HepG2 (cell line): ENCODE results near the gene DFFA. TPM values are rescaled to one million over a fixed set of nuclear protein-coding genes. Genes with fewer than 3 reads are reported as not detected.

Experiments used
- HOXD1 ChIP-seq: sonication (generic); formaldehyde crosslinking; IDR thresholded peaks from 2 replicates; pipeline ENCODE4 v1.5.0; 2020; ENCODE audit warnings: missing genetic modification reagents
- LCORL ChIP-seq, 2 experiments: fragments of 450-650 bp in 1 of 2; sonication (generic) in 1 of 2; formaldehyde crosslinking in 1 of 2; IDR thresholded peaks; 2 replicates each; pipeline versions ENCODE4 v1.5.0 to v1.6.1; 2017 to 2020; ENCODE audit warnings: antibody characterized with exemption in 1 of 2, missing genetic modification reagents in 1 of 2
- MXD3 ChIP-seq: IDR thresholded peaks from 2 replicates; pipeline ENCODE4 v1.6.1; 2016; ENCODE audit warnings: mild to moderate bottlenecking, missing biosample characterization, missing genetic modification reagents
- RNF2 ChIP-seq: fragments of 450-650 bp; conservative IDR thresholded peaks from 2 replicates; pipeline ENCODE4 v1.6.1; 2016; ENCODE audit warnings: low read depth
- ZHX2 ChIP-seq, 2 experiments: sonication (generic) in 1 of 2; formaldehyde crosslinking in 1 of 2; IDR thresholded peaks; 2 replicates each; pipeline versions ENCODE4 v1.6.1 to v1.9.0; 2014 to 2022; ENCODE audit warnings: antibody characterized with exemption in 1 of 2, borderline replicate concordance in 1 of 2, inconsistent platforms in 1 of 2, low read depth in 1 of 2, missing genetic modification reagents in 1 of 2
- ZNF430 ChIP-seq: sonication (generic); formaldehyde crosslinking; IDR thresholded peaks from 2 replicates; pipeline ENCODE4 v1.9.0; 2021; ENCODE audit warnings: mild to moderate bottlenecking, missing genetic modification reagents
- ZNF652 ChIP-seq: IDR thresholded peaks from 2 replicates; pipeline ENCODE4 v1.6.1; 2016; ENCODE audit warnings: low read depth, borderline replicate concordance
- polyA plus RNA-seq, 8 experiments: library from polyadenylated mRNA; depleted of rRNA in 3 of 8; stranded (reverse) in 7 of 8; unstranded in 1 of 8; fragments of >200 nt; fragmentation: Illumina TruSeq in 4 of 8; extraction: Trizol in 4 of 8; gene quantifications; 2 replicates each; pipeline versions ENCODE4 v1.2.1 to v1.2.3, GENCODE V29; 2011 to 2016; ENCODE audit warnings: low read depth in 4 of 8, missing spikeins in 1 of 8, mixed read lengths in 1 of 8; ENCODE audit not compliant: insufficient read depth in 1 of 8
- total RNA-seq, 5 experiments: library from RNA; depleted of rRNA; stranded (reverse); fragments of >200 nt; fragmentation: Illumina TruSeq; extraction: Trizol; gene quantifications; 2 replicates each; pipeline ENCODE4 v1.2.3, GENCODE V29; 2016; ENCODE audit warnings: low read depth in 1 of 5
- TF ChIP-seq, protein P1 (sequence below), 2 experiments: fragments of 450-650 bp in 1 of 2; sonication (generic) in 1 of 2; formaldehyde crosslinking in 1 of 2; IDR thresholded peaks; 2 replicates each; pipeline versions ENCODE4 v1.6.1 to v1.8.0; 2016 to 2022; ENCODE audit warnings: antibody characterized with exemption in 1 of 2, mild to moderate bottlenecking in 1 of 2, missing genetic modification reagents in 1 of 2

Gene DFFA
- total and polyA plus RNA-seq, 2 of the 13 experiments (the other 11 are each of a cell fraction or from before 2014, with no cell fraction given), result 16.5 to 33.9 TPM

DNA sequence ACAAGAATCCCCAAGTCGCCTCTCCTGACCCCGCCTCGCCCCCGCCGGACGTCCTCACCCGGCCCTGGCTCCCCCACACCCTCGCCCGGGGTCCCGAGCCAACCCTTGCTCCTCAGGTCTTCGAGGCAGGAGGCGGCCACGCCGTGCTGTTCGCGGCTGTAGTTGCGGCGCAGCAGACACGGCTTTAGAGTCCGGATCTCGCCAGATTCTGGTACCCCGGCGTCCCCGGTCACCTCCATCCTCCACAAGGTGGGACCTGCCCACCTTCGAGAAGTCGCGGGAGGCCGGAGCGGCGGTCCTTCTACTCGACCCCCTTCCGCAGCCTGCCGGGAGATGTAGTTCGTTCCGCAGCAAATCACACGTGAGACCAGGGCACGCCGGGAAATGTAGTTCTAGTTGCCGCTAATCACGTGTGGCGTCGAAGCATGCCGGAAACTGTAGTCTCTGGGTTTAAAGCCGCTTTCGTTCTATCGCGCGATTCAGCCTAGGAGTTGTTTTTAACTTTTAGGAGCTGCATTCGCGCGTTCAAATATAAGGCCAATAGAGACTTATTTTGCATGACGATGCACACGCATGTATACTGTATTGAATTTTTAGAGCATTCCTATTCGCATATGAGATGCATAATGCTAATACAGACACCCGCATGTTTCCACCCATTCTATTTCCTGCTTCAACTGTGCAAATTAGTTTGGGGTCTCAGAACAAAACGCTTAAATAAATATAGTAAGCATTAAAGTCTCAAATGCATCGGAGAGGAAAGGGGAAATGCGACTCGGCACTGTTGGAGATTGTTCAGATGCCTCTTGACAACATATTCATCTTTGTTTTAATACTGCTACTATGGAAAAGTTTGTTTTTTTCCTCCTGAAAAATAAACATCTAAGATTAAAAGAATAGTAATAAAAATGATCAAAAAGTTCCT lies at the start of gene DFFA (continued):
- TF ChIP-seq LCORL (IDR thresholded peaks at IDR 0.05), result no peak
- TF ChIP-seq LCORL (CRISPR knock-in tag; IDR thresholded peaks at IDR 0.05), result peak; percentile 72; the same call in 1 of the 2 replicates
- TF ChIP-seq ZNF652 (CRISPR knock-in tag), result peak; percentile 48; the same call in 1 of the 2 replicates
- TF ChIP-seq ZHX2 (IDR thresholded peaks at IDR 0.05; ENCODE audit: low read depth), result no peak
- no peak for TF ChIP-seq ZHX2 (CRISPR knock-in tag; IDR thresholded peaks at IDR 0.05; ENCODE audit: borderline replicate concordance)
- TF ChIP-seq HOXD1, result peak; percentile 62; the same call in 1 of the 2 replicates
- TF ChIP-seq, protein P1, sequence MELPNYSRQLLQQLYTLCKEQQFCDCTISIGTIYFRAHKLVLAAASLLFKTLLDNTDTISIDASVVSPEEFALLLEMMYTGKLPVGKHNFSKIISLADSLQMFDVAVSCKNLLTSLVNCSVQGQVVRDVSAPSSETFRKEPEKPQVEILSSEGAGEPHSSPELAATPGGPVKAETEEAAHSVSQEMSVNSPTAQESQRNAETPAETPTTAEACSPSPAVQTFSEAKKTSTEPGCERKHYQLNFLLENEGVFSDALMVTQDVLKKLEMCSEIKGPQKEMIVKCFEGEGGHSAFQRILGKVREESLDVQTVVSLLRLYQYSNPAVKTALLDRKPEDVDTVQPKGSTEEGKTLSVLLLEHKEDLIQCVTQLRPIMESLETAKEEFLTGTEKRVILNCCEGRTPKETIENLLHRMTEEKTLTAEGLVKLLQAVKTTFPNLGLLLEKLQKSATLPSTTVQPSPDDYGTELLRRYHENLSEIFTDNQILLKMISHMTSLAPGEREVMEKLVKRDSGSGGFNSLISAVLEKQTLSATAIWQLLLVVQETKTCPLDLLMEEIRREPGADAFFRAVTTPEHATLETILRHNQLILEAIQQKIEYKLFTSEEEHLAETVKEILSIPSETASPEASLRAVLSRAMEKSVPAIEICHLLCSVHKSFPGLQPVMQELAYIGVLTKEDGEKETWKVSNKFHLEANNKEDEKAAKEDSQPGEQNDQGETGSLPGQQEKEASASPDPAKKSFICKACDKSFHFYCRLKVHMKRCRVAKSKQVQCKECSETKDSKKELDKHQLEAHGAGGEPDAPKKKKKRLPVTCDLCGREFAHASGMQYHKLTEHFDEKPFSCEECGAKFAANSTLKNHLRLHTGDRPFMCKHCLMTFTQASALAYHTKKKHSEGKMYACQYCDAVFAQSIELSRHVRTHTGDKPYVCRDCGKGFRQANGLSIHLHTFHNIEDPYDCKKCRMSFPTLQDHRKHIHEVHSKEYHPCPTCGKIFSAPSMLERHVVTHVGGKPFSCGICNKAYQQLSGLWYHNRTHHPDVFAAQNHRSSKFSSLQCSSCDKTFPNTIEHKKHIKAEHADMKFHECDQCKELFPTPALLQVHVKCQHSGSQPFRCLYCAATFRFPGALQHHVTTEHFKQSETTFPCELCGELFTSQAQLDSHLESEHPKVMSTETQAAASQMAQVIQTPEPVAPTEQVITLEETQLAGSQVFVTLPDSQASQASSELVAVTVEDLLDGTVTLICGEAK (IDR thresholded peaks at IDR 0.05), result no peak
- TF ChIP-seq, protein P1 (CRISPR knock-in tag; IDR thresholded peaks at IDR 0.05), result peak; percentile 80; the same call in 1 of the 2 replicates
- TF ChIP-seq MXD3, result peak; percentile 99
- peak; percentile 89 for TF ChIP-seq RNF2
- peak; percentile 67; the same call in 1 of the 2 replicates for TF ChIP-seq ZNF430 (CRISPR knock-in tag)
